ENCODE measurements around the gene DAAM2.

DNA sequence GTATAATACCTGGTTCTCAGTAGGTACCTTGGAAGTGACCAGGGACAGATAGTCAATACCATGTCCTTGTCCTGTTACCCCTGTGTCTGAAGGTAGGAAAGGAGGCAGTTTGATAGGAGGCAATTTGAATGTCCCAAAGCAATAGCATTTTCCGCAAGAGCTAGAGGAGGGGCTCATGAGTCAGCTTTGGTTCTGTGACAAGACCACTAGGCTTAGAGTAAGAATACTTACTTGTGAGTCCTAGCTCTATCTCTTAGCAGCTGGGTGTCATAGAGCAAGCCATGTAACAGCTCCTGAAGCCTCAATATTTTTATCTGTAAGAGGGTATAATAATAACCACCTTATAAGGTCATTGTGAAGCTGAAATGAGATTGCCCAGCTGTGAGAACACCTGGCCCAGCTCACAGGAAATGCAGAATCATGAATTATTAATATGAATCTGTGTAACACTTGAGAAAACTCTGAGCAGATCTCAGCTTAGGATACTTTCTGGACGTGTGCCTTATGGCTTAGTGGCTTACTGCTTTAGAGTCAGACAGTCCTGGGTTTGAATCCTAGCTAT is 58.6 kb downstream of the DAAM2 start:
- TF ChIP-seq, protein P1, sequence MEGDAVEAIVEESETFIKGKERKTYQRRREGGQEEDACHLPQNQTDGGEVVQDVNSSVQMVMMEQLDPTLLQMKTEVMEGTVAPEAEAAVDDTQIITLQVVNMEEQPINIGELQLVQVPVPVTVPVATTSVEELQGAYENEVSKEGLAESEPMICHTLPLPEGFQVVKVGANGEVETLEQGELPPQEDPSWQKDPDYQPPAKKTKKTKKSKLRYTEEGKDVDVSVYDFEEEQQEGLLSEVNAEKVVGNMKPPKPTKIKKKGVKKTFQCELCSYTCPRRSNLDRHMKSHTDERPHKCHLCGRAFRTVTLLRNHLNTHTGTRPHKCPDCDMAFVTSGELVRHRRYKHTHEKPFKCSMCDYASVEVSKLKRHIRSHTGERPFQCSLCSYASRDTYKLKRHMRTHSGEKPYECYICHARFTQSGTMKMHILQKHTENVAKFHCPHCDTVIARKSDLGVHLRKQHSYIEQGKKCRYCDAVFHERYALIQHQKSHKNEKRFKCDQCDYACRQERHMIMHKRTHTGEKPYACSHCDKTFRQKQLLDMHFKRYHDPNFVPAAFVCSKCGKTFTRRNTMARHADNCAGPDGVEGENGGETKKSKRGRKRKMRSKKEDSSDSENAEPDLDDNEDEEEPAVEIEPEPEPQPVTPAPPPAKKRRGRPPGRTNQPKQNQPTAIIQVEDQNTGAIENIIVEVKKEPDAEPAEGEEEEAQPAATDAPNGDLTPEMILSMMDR (IDR thresholded peaks at IDR 0.05), result no peak
- TF ChIP-seq POLR2A (IDR thresholded peaks at IDR 0.05) (no peak), POLR2AphosphoS5 (IDR thresholded peaks at IDR 0.05) (no peak)
